Measurements from ENCODE around the gene FAM117A.

The FAM117A gene

GRCh38 chr17:49763735-49764558 is at the start of gene FAM117A:
TSS of gene FAM117A (minus strand) at chr17:49764131. CDS start at chr17:49764087, 44 bp downstream.
- peaks cover 53% of the 10 kb centered on the region for H3K4me1 Mint-ChIP-seq (ENCODE audit: low read depth)

DNA sequence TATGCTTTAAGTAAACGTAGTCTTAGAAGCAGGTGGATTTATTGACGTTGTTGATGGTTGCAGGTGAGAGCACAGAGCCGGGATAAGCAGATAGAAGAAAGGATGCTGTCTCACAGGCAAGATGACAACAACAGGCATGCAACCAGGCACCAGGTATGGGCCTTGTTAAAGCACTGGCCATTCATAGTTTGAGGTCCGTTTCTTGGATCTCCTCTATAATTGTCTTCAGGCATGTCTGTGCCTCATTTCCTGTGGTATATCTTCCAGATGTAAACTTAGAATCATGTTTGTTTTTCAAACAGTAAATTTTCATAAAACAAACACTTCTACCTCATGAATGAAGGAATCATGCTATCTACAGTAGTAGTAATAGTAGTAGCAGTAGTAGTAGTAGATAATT is 45.1 kb upstream of the FAM117A start:
- Mint-ChIP-seq H3K4me3 (no peak overlapping the region), H3K27ac (peak overlapping the region; percentile 4), H3K9me3 (no peaks in the 10 kb centered on the region), H3K4me1 (ENCODE audit: low read depth) (peaks cover 38% of the 10 kb centered on the region), H3K36me3 (ENCODE audit: low read depth) (peaks cover 88% of the 10 kb centered on the region), H3K27me3 (no peaks in the 10 kb centered on the region)
- DNase-seq: no peak

More at GRCh38 chr17:49763735-49764558, at the start of gene FAM117A:
- Mint-ChIP-seq H3K27me3 (no peaks in the 10 kb centered on the region), H3K9me3 (no peaks in the 10 kb centered on the region), H3K4me3 (peak within 1 kb of the TSS; percentile 87), H3K36me3 (ENCODE audit: low read depth) (peaks cover 9% of the 10 kb centered on the region), H3K27ac (peak within 1 kb of the TSS; percentile 93)
- DNase-seq: peak; percentile 93

DNA sequence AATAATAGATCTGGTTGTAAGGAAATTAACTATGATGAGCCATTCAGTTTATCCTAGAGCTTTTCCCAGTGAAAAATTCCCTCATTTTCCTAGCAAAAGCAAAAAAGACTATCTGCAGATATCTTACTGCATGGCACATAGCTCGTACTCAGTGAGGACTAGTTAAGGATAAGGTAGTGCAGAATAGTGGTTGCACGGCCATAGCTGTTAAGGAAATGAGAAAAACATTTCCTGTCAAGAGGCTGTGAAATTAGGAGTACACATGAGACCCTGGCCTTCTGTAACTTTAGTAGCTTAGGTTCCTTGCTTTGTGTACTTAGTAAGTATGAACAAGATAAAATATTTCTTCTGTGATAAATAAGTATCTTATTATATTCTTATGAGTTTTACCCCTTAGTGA is 34.8 kb upstream of the FAM117A start:
- no peak overlapping the region for H3K4me3 Mint-ChIP-seq
- DNase-seq: no peak
- H3K27me3 Mint-ChIP-seq: no peaks in the 10 kb centered on the region
- H3K4me1 Mint-ChIP-seq (ENCODE audit: low read depth): peaks cover 53% of the 10 kb centered on the region
- peak overlapping the region; percentile 63 for H3K27ac Mint-ChIP-seq
- no peaks in the 10 kb centered on the region for H3K9me3 Mint-ChIP-seq
- peaks cover 91% of the 10 kb centered on the region for H3K36me3 Mint-ChIP-seq (ENCODE audit: low read depth)

DNA sequence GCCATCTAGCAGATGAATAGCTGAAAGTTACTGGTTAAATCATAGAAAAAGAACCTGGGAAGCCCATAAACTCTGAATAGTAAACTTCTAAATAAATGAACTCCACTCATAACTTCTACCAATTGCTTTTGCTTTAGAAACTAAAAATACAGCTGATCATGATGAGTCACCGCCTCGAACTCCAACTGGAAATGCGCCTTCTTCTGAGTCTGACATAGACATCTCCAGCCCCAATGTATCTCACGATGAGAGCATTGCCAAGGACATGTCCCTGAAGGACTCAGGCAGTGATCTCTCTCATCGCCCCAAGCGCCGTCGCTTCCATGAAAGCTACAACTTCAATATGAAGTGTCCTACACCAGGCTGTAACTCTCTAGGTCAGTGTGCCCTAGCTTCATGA is 34.3 kb upstream of the FAM117A start:
- H3K4me3 Mint-ChIP-seq: no peak overlapping the region
- H3K9me3 Mint-ChIP-seq: no peaks in the 10 kb centered on the region
- peaks cover 56% of the 10 kb centered on the region for H3K4me1 Mint-ChIP-seq (ENCODE audit: low read depth)
- H3K27me3 Mint-ChIP-seq: no peaks in the 10 kb centered on the region
- H3K36me3 Mint-ChIP-seq (ENCODE audit: low read depth): peaks cover 92% of the 10 kb centered on the region
- peak overlapping the region; percentile 72 for H3K27ac Mint-ChIP-seq
- DNase-seq: no peak

GRCh38 chr17:49795372-49795771 is 31.4 kb upstream of the FAM117A start:
- Mint-ChIP-seq H3K4me1 (ENCODE audit: low read depth) (peaks cover 76% of the 10 kb centered on the region), H3K4me3 (no peak overlapping the region), H3K27me3 (no peaks in the 10 kb centered on the region)

DNA sequence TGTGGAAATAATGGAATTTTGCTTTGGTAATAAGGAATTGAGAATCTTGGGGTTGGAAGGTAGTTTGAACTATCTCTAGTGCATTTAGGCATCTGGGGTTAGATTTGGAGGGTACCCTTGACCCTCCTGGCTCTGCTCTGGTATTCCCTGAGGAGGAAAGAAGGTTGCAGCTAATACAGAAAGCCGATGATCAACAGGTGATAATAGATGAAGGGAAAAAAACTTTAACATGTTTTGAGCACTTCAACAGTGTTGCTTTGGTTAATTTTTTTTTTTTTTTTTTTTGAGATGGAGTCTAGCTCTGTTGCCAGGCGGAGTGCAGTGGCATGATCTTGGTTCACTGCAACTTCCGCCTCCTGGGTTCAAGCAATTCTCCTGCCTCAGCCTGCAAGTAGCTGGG is 29.4 kb upstream of the FAM117A start:
- Mint-ChIP-seq H3K4me1 (ENCODE audit: low read depth) (peaks cover 79% of the 10 kb centered on the region), H3K36me3 (ENCODE audit: low read depth) (peaks cover 95% of the 10 kb centered on the region), H3K9me3 (no peaks in the 10 kb centered on the region), H3K4me3 (no peak overlapping the region), H3K27me3 (no peaks in the 10 kb centered on the region), H3K27ac (peak overlapping the region; percentile 56)
- DNase-seq: no peak

More at GRCh38 chr17:49795372-49795771, 31.4 kb upstream of the FAM117A start:
- H3K27ac Mint-ChIP-seq: peak overlapping the region; percentile 71
- H3K36me3 Mint-ChIP-seq (ENCODE audit: low read depth): peaks cover 95% of the 10 kb centered on the region
- H3K9me3 Mint-ChIP-seq: no peaks in the 10 kb centered on the region
- DNase-seq: no peak

GRCh38 chr17:49789243-49789578 is 25.3 kb upstream of the FAM117A start:
- Mint-ChIP-seq H3K27me3 (no peaks in the 10 kb centered on the region), H3K36me3 (ENCODE audit: low read depth) (peaks cover 64% of the 10 kb centered on the region), H3K9me3 (no peaks in the 10 kb centered on the region), H3K27ac (peak overlapping the region; percentile 99), H3K4me3 (peak overlapping the region; percentile 95), H3K4me1 (ENCODE audit: low read depth) (peaks cover 62% of the 10 kb centered on the region)
- DNase-seq: no peak

DNA sequence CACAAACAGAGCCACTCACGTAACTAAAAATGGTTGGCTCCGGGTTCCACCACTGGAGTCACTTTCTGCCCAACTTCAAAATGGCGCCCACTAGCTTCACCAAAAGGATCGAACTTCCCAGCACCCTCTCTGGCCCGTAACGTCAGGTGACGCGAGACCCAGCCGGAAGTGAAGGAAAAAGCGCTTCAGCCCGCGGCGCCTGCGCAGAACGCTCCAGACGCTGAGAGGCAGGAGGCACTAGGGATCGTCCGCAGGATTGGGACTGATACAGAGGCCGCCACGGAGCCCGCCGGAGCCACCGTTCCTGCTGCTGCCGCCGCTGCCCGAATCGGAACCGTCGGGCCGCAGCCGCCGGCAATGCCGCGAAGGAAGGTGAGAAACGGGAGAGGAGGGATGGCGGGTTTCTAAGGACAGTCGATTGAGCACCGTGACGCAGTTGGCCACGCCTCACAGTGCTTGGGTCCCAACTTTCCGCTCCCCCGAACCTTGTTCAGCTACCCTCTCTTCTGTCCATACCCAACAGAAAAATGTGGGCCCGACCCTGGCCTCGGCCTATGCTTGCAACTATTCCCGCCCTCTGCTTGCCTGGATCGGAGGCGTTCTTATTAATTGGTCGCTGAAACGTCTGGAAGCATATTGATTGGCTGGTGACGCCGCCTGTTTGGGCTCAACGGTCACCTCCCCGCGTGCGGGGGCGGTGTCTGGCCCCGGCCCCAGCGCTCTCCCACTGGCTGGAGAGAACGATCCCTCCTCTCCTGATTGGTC is 24.7 kb upstream of the FAM117A start, which contains the start of gene KAT7:
TSS of gene KAT7 (plus strand) at position 204 of the 765 bp plus-strand sequence. CDS start at position 358, 154 bp downstream.
- peak; percentile 97 for DNase-seq
- H3K36me3 Mint-ChIP-seq (ENCODE audit: low read depth): peaks cover 59% of the 10 kb centered on the region

GRCh38 chr17:49787884-49788477 is 24.1 kb upstream of the FAM117A start:
- Mint-ChIP-seq H3K9me3 (no peaks in the 10 kb centered on the region), H3K4me3 (peak overlapping the region; percentile 95), H3K36me3 (ENCODE audit: low read depth) (peaks cover 52% of the 10 kb centered on the region), H3K27ac (peak overlapping the region; percentile 99), H3K27me3 (no peaks in the 10 kb centered on the region), H3K4me1 (ENCODE audit: low read depth) (peaks cover 52% of the 10 kb centered on the region)
- DNase-seq: peak; percentile 52

More for the DNA sequence above, 24.7 kb upstream of the FAM117A start, which contains the start of gene KAT7:
- H3K27ac Mint-ChIP-seq: peak within 1 kb of the TSS; percentile 99
- H3K9me3 Mint-ChIP-seq: no peaks in the 10 kb centered on the region
- peak within 1 kb of the TSS; percentile 95 for H3K4me3 Mint-ChIP-seq
- H3K4me1 Mint-ChIP-seq (ENCODE audit: low read depth): peaks cover 56% of the 10 kb centered on the region
- H3K27me3 Mint-ChIP-seq: no peaks in the 10 kb centered on the region

- H3K4me3 Mint-ChIP-seq: no peak overlapping the region
- DNase-seq: no peak
- H3K4me1 Mint-ChIP-seq (ENCODE audit: low read depth): peaks cover 28% of the 10 kb centered on the region
- H3K27ac Mint-ChIP-seq: no peak overlapping the region
- H3K9me3 Mint-ChIP-seq: no peaks in the 10 kb centered on the region
- no peaks in the 10 kb centered on the region for H3K27me3 Mint-ChIP-seq
- H3K36me3 Mint-ChIP-seq (ENCODE audit: low read depth): peaks cover 19% of the 10 kb centered on the region
These were observed 20.7 kb upstream of the FAM117A start for GRCh38 chr17:49784636-49785035.

- Mint-ChIP-seq H3K27ac (no peak overlapping the region), H3K9me3 (no peaks in the 10 kb centered on the region), H3K36me3 (ENCODE audit: low read depth) (peaks cover 11% of the 10 kb centered on the region), H3K4me3 (no peak overlapping the region), H3K27me3 (no peaks in the 10 kb centered on the region), H3K4me1 (ENCODE audit: low read depth) (peaks cover 27% of the 10 kb centered on the region)
- no peak for DNase-seq
These were observed 19.9 kb upstream of the FAM117A start for GRCh38 chr17:49783791-49784190.

GRCh38 chr17:49783071-49783715 is 19.3 kb upstream of the FAM117A start:
- peaks cover 5% of the 10 kb centered on the region for H3K36me3 Mint-ChIP-seq (ENCODE audit: low read depth)
- peaks cover 25% of the 10 kb centered on the region for H3K4me1 Mint-ChIP-seq (ENCODE audit: low read depth)
- no peaks in the 10 kb centered on the region for H3K9me3 Mint-ChIP-seq
- H3K4me3 Mint-ChIP-seq: no peak overlapping the region
- H3K27me3 Mint-ChIP-seq: no peaks in the 10 kb centered on the region
- DNase-seq: no peak
- H3K27ac Mint-ChIP-seq: no peak overlapping the region

DNA sequence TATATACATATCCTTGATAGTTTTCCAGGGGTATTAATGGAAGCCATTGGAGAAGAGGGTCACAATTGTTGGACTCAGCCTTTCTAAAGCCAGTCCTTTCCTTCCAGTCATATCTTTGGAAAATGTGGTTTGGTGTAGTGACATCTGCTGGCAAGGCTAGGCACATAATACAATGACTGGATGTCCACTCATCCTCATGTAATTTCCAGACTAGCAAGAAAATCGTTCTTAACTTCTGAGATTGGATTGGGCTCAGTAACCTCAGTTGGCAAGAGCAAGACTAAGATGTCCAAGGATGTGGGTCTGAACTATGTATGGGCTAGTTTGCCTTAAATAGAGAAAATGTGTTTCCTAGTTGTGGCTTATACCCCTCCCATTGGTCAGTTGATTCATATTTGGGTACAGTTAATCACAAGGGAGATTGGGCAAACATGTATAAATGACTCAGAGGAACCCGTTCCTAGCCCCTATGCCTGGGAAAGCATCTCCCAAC is 15.9 kb upstream of the FAM117A start:
- no peak for DNase-seq
- Mint-ChIP-seq H3K4me1 (ENCODE audit: low read depth) (peaks cover 13% of the 10 kb centered on the region), H3K27me3 (no peaks in the 10 kb centered on the region), H3K27ac (peak overlapping the region; percentile 63), H3K9me3 (no peaks in the 10 kb centered on the region), H3K4me3 (no peak overlapping the region), H3K36me3 (ENCODE audit: low read depth) (no peaks in the 10 kb centered on the region)

DNA sequence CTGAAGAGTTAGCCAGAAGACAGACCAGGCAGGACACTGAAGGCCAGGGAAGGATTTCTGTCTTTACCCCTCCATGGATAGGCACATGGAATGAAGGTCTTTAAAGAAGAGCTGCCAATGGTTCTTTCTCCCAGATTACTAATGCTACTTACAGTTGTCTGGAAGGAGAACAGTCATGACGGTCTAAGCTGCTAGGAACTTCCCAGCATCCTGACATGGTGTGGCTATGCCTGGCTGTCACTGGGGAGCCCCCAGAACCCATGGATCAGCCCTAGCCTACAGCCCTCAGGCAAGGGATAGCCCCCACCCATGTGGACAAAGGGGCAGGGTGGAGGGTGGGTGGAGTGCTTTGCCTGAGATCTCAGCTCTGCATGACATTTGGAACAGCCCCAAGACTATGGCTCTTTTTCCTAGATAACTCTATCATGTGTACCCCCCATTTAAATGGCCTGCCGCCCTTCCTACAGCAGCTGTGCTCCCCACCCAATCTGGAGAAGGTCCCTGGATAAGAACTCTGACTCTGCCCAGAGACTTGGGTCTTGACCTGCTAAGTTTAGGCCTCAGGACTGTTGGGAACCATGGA is 15.3 kb upstream of the FAM117A start:
- no peak for DNase-seq
- Mint-ChIP-seq H3K36me3 (ENCODE audit: low read depth) (no peaks in the 10 kb centered on the region), H3K4me3 (no peak overlapping the region), H3K27me3 (no peaks in the 10 kb centered on the region), H3K9me3 (no peaks in the 10 kb centered on the region), H3K27ac (peak overlapping the region; percentile 63), H3K4me1 (ENCODE audit: low read depth) (peaks cover 13% of the 10 kb centered on the region)
